Heart left ventricle (tissue), 13 donors: ENCODE measurements around the gene C2orf68.

Experiments used
- POLR2A ChIP-seq, 2 donors: fragments of 450-650 bp; IDR thresholded peaks; one replicate each; pipeline ENCODE4 v1.6.1; 2017; ENCODE audit warnings: antibody characterized with exemption in 2 of 2, mild to moderate bottlenecking in 2 of 2, moderate library complexity in 2 of 2
- TF ChIP-seq, protein P1 (sequence below), 12 donors: fragments of 200-600 bp; sonication (generic) in 4 of 12; IDR thresholded peaks; one replicate each; pipeline versions ENCODE4 v1.5.0 to v1.8.0; 2018 to 2022; ENCODE audit warnings: antibody characterized with exemption in 12 of 12, mild to moderate bottlenecking in 5 of 12
- donor health status: ischemic (EF 13 %, LVEDD 7.1; RV severe dilation, severe dysfunction).
- donor health status: DM: no; HTN: yes; CAD: no.
- donor health status: DM: no; HTN: no; CAD: no.
- donor health status: ischemic (EF 25% LVEDD 6.9; RV normal size, moderate dysfunction).
- donor health status: ischemic (EF 25% LVEDD 5.7; RV mildly dilated, moderate dysfunction).
- donor health status: ischemic (EF 35%, LVEDD 5.7; RV mildly dilated, moderate dysfunction).
- donor health status: nonischemic (EF 11% LVEDD 7.7; RV severe dilation, severe dysfunction).
- donor health status: DM: yes; HTN: yes; CAD: no.
- donor health status: PGD.
- donor health status: ischemic (EF 29% LVEDD 5.4; RV normal size, mild dysfunction).
- donor health status: nonischemic (EF 23%, LVEDD 6.1; RV moderate dilation, normal function).

DNA sequence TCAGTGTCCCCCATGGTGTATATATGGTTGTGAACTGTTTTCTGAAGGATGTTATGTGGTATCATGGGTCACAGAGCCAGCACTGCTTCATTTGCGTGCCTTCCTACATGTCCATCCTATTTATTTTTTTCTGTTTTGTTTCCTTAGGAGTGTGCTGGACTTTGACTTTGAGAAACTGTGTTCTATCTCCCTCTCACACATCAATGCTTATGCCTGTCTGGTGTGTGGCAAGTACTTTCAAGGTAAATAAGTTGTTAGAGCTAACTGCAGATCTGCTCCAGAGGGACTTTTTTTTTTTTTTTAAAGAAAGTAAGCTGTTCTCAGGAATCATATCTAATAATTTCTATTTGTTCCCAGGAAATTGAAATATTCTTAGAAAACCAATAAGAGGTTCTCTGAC is 9.5 kb upstream of the C2orf68 start:
- TF ChIP-seq, protein P1, sequence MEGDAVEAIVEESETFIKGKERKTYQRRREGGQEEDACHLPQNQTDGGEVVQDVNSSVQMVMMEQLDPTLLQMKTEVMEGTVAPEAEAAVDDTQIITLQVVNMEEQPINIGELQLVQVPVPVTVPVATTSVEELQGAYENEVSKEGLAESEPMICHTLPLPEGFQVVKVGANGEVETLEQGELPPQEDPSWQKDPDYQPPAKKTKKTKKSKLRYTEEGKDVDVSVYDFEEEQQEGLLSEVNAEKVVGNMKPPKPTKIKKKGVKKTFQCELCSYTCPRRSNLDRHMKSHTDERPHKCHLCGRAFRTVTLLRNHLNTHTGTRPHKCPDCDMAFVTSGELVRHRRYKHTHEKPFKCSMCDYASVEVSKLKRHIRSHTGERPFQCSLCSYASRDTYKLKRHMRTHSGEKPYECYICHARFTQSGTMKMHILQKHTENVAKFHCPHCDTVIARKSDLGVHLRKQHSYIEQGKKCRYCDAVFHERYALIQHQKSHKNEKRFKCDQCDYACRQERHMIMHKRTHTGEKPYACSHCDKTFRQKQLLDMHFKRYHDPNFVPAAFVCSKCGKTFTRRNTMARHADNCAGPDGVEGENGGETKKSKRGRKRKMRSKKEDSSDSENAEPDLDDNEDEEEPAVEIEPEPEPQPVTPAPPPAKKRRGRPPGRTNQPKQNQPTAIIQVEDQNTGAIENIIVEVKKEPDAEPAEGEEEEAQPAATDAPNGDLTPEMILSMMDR (IDR thresholded peaks at IDR 0.05) = no peak
- no peak for TF ChIP-seq POLR2A (IDR thresholded peaks at IDR 0.05)
